A673 (cell line): ENCODE data around the gene BCAR3. TPM values are rescaled to one million over a fixed set of nuclear protein-coding genes. Genes with fewer than 3 reads are reported as not detected.
"Not testable (repeated sequence)": the region's sequence is repeated elsewhere in the genome, so short reads cannot be mapped to it uniquely, and the experiment has no call there.

ENCODE experiments used
- BruUV-seq: library from RNA; stranded (reverse); fragments of 400-500 nt; replicated peaks from 2 replicates; lab custom pipeline; 2021; lab: Mats Ljungman, UMichigan
- CTCF ChIA-PET: fragments of 300-600 bp; sonication (Branson Sonifier 250); formaldehyde crosslinking; loops from one replicate; lab custom pipeline; 2022; ENCODE audit warnings: antibody characterized with exemption; lab: Charles Lee
- POLR2A ChIA-PET: fragments of 300-600 bp; sonication (Branson Sonifier 250); formaldehyde crosslinking; loops from one replicate; lab custom pipeline; 2022; ENCODE audit warnings: antibody characterized with exemption; ENCODE audit not compliant: low non-redundant PET; lab: Charles Lee
- DNase-seq: peaks from one replicate; pipeline ENCODE4 v3.0.0-alpha.2; 2015; ENCODE audit warnings: low spot score
- H3K27ac ChIP-seq: fragments of 200-600 bp; sonication (generic); 2 replicates; pipeline ENCODE4 v1.5.1; 2016; ENCODE audit warnings: mixed run types, low read depth, mild to moderate bottlenecking, mixed read lengths, antibody characterized with exemption, low read length; ENCODE audit not compliant: poor library complexity, severe bottlenecking
- H3K27me3 ChIP-seq: fragments of 200-600 bp; sonication (generic); replicated peaks from 2 replicates; pipeline ENCODE4 v1.6.1; 2017; ENCODE audit warnings: mixed run types, low read depth, mild to moderate bottlenecking, mixed read lengths, antibody characterized with exemption, low read length; ENCODE audit not compliant: insufficient read depth, poor library complexity
- H3K36me3 ChIP-seq: fragments of 200-600 bp; sonication (generic); 2 replicates; pipeline ENCODE4 v1.6.1; 2016; ENCODE audit warnings: mixed run types, mild to moderate bottlenecking, mixed read lengths, antibody characterized with exemption, low read length; ENCODE audit not compliant: insufficient read depth, poor library complexity, severe bottlenecking
- H3K4me1 ChIP-seq: fragments of 200-600 bp; sonication (generic); 2 replicates; pipeline ENCODE4 v1.6.1; 2017; ENCODE audit warnings: mixed run types, mild to moderate bottlenecking, mixed read lengths, antibody characterized with exemption, low read length; ENCODE audit not compliant: insufficient read depth, poor library complexity, severe bottlenecking
- H3K4me3 ChIP-seq: fragments of 200-600 bp; sonication (generic); 2 replicates; pipeline ENCODE4 v1.5.1; 2016; ENCODE audit warnings: low read depth, mixed run types, mild to moderate bottlenecking, mixed read lengths, low read length; ENCODE audit not compliant: poor library complexity, severe bottlenecking
- H3K9me3 ChIP-seq: fragments of 200-600 bp; sonication (generic); 2 replicates; pipeline ENCODE4 v1.6.1; 2016; ENCODE audit warnings: mixed run types, low read depth, mild to moderate bottlenecking, mixed read lengths, antibody characterized with exemption, low read length; ENCODE audit not compliant: poor library complexity, severe bottlenecking
- CTCF ChIP-seq: fragments of 300-800, 200-600 bp; sonication (generic); conservative IDR thresholded peaks from 2 replicates; pipeline ENCODE4 v1.5.1; 2017; ENCODE audit warnings: low read depth, mild to moderate bottlenecking, antibody characterized with exemption, low read length, moderate library complexity, mixed read lengths
- EZH2 ChIP-seq: fragments of 200-600 bp; sonication (generic); IDR thresholded peaks from 2 replicates; pipeline ENCODE4 v1.6.1; 2017; ENCODE audit warnings: borderline replicate concordance, low read depth, mild to moderate bottlenecking, mixed read lengths, antibody characterized with exemption, low read length; ENCODE audit not compliant: poor library complexity, severe bottlenecking
- intact Hi-C: fragments of 100-400 bp; cut with micrococcal nuclease; formaldehyde crosslinking; loops from one replicate; pipeline ENCODE4 v1.10.0; 2022; ENCODE audit not compliant: unreplicated experiment
- total RNA-seq: library from RNA; stranded (reverse); gene quantifications from 2 replicates; pipeline ENCODE4 v1.2.3, GENCODE V29; 2021

Gene BCAR3
- total RNA-seq, 1 experiment from 2014 or later, result 0.90 TPM

GRCh38 chr1:93653656-93654055 lies 28.0 kb downstream of the BCAR3 start:
- Histone ChIP-seq H3K27ac (no peak overlapping the region), H3K36me3 (no peaks in the 10 kb centered on the region), H3K27me3 (no peaks in the 10 kb centered on the region), H3K9me3 (no peaks in the 10 kb centered on the region), H3K4me3 (no peak overlapping the region), H3K4me1 (no peaks in the 10 kb centered on the region)
- BruUV-seq, result no TSS peak
- ChIA-PET CTCF (no interaction called here), POLR2A (no interaction called here)
- no peak for DNase-seq
- TF ChIP-seq EZH2 (no peak), CTCF (no peak)
- intact Hi-C loops, result no loop called here

- Histone ChIP-seq H3K27me3 (no peaks in the 10 kb centered on the region), H3K9me3 (no peaks in the 10 kb centered on the region), H3K27ac (no peak overlapping the region), H3K4me3 (no peak overlapping the region), H3K4me1 (no peaks in the 10 kb centered on the region), H3K36me3 (no peaks in the 10 kb centered on the region)
- no peak for DNase-seq
- POLR2A ChIA-PET, result no interaction called here
- BruUV-seq, result no TSS peak
- CTCF ChIA-PET, result no interaction called here
- TF ChIP-seq CTCF (no peak), EZH2 (no peak)
- intact Hi-C loops, result no loop called here
These were observed 29.2 kb downstream of the BCAR3 start for GRCh38 chr1:93652323-93652949.

GRCh38 chr1:93651695-93652094 lies 29.9 kb downstream of the BCAR3 start:
- Histone ChIP-seq H3K27me3 (no peaks in the 10 kb centered on the region), H3K36me3 (no peaks in the 10 kb centered on the region), H3K9me3 (no peaks in the 10 kb centered on the region), H3K27ac (no peak overlapping the region), H3K4me3 (no peak overlapping the region), H3K4me1 (no peaks in the 10 kb centered on the region)
- TF ChIP-seq CTCF (no peak), EZH2 (no peak)
- POLR2A ChIA-PET, result no interaction called here
- intact Hi-C loops, result no loop called here
- DNase-seq, result no peak
- CTCF ChIA-PET, result no interaction called here
- BruUV-seq, result no TSS peak

GRCh38 chr1:93650159-93650558 lies 31.5 kb downstream of the BCAR3 start:
- BruUV-seq, H3K27me3 ChIP-seq, CTCF ChIA-PET, H3K36me3 ChIP-seq, DNase-seq, H3K4me1 ChIP-seq, H3K4me3 ChIP-seq, POLR2A ChIA-PET, intact Hi-C loops, H3K9me3 ChIP-seq, H3K27ac ChIP-seq: not testable (repeated sequence)
